Nephron (organoid): Measurements from ENCODE around the gene FAM174B.

Experiments used
- H3K27ac Mint-ChIP-seq, 3 experiments: 2 replicates each; pipeline ENCODE4 v1.8.0; 2020; ENCODE audit warnings: mixed read lengths in 3 of 3, mild to moderate bottlenecking in 2 of 3, moderate library complexity in 1 of 3
- H3K27me3 Mint-ChIP-seq: 2 replicates; pipeline ENCODE4 v1.8.0; 2021; ENCODE audit warnings: low read depth, mild to moderate bottlenecking, moderate library complexity, mixed read lengths
- H3K36me3 Mint-ChIP-seq: 2 replicates; pipeline ENCODE4 v1.8.0; 2020; ENCODE audit warnings: low read depth, mixed read lengths
- H3K4me1 Mint-ChIP-seq: 2 replicates; pipeline ENCODE4 v1.8.0; 2020; ENCODE audit warnings: mixed read lengths
- H3K4me3 Mint-ChIP-seq, 3 experiments: 2 replicates each; pipeline ENCODE4 v1.8.0; 2020; ENCODE audit warnings: mild to moderate bottlenecking in 3 of 3, mixed read lengths in 3 of 3, moderate library complexity in 2 of 3
- H3K9me3 Mint-ChIP-seq: 2 replicates; pipeline ENCODE4 v1.8.0; 2020; ENCODE audit warnings: mixed read lengths
- TF ChIP-seq, protein P1 (sequence below), 3 experiments: fragments of 200-600 bp; sonication (generic); IDR thresholded peaks; one replicate each; pipeline ENCODE4 v1.5.0; 2021; ENCODE audit warnings: antibody characterized with exemption in 3 of 3; ENCODE audit not compliant: unreplicated experiment in 3 of 3

The FAM174B gene

DNA sequence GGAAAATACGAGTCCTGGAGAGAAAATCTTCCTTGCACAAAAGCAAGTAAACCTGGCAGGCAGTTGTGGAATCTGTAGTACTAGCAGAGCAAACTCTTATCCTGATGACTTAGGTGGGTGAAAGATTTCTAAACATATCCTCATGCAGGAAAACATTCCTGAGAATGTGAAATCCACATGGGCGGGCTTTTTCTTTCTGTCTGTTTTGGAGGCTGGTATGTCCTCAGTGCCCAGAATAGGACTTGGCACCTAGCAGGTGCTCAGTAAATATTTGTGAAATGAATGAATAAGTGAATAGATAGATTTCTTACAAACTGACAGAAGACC lies 53.3 kb downstream of the FAM174B start:
- H3K27me3 Mint-ChIP-seq: no peaks in the 10 kb centered on the region
- H3K9me3 Mint-ChIP-seq: peaks cover 11% of the 10 kb centered on the region
- no peaks in the 10 kb centered on the region for H3K36me3 Mint-ChIP-seq
- peaks cover 22% of the 10 kb centered on the region for H3K4me1 Mint-ChIP-seq
- H3K4me3 Mint-ChIP-seq: no peak overlapping the region
- H3K27ac Mint-ChIP-seq: no peak overlapping the region
- TF ChIP-seq, protein P1, sequence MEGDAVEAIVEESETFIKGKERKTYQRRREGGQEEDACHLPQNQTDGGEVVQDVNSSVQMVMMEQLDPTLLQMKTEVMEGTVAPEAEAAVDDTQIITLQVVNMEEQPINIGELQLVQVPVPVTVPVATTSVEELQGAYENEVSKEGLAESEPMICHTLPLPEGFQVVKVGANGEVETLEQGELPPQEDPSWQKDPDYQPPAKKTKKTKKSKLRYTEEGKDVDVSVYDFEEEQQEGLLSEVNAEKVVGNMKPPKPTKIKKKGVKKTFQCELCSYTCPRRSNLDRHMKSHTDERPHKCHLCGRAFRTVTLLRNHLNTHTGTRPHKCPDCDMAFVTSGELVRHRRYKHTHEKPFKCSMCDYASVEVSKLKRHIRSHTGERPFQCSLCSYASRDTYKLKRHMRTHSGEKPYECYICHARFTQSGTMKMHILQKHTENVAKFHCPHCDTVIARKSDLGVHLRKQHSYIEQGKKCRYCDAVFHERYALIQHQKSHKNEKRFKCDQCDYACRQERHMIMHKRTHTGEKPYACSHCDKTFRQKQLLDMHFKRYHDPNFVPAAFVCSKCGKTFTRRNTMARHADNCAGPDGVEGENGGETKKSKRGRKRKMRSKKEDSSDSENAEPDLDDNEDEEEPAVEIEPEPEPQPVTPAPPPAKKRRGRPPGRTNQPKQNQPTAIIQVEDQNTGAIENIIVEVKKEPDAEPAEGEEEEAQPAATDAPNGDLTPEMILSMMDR (IDR thresholded peaks at IDR 0.05; ENCODE audit: unreplicated experiment in 3 of 3): no peak

DNA sequence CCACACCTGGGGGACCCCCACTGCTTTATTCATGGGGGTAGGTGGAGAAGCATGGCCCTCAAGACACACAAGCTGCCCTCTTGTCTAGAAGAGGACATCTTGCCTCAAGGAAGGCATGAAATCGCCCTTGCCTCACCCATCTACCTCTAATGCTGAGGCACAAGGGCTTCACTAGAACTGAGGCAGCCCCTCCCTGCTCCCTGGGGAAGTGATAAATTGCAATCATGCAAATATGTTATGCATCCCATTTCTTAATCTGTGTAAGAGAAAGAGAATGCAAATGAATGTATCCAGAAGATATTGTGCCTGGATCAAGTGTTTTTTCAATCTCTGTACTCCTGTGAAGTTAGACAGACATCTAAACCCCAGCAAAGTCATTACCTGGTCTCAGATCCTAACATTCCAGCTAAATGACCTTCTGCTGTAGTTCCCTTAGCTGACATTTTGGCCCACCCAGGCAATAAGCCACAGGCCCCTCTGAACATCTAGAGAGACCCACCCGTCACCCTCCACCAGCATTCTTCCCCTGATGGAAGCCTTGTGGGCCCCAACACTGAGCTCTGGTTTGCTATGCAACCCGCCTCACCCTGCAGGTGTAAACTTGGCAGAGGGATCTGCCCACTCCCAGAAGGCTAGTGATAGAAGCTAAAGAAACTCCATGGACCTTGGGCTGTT lies 53.8 kb downstream of the FAM174B start:
- TF ChIP-seq, protein P1 (IDR thresholded peaks at IDR 0.05; ENCODE audit: unreplicated experiment in 3 of 3): no peak
- peaks cover 11% of the 10 kb centered on the region for H3K9me3 Mint-ChIP-seq
- no peaks in the 10 kb centered on the region for H3K27me3 Mint-ChIP-seq
- H3K27ac Mint-ChIP-seq: no peak overlapping the region
- H3K4me3 Mint-ChIP-seq: no peak overlapping the region
- peaks cover 27% of the 10 kb centered on the region for H3K4me1 Mint-ChIP-seq
- H3K36me3 Mint-ChIP-seq: no peaks in the 10 kb centered on the region

DNA sequence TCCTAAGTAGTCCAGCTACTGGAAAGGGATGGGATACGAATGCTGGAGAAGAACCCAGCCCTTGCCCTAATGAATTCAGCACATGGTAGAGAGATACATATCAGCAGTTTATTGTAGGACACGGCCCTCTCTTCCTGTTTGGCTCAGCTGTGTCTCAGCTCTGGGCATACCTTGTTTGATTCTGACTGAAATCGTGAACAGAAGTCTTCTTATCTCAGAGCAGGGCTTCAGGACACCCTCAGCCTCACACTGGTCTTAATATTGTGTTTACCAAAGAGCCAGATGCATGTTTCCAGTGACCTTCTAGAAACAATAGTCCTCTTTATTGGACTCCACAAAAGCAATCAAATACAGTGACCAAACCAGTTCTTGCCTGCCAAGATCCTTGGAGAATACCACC lies 54.7 kb downstream of the FAM174B start:
- TF ChIP-seq, protein P1 (IDR thresholded peaks at IDR 0.05; ENCODE audit: unreplicated experiment in 3 of 3): no peak
- H3K27ac Mint-ChIP-seq: no peak overlapping the region
- peaks cover 5% of the 10 kb centered on the region for H3K9me3 Mint-ChIP-seq

DNA sequence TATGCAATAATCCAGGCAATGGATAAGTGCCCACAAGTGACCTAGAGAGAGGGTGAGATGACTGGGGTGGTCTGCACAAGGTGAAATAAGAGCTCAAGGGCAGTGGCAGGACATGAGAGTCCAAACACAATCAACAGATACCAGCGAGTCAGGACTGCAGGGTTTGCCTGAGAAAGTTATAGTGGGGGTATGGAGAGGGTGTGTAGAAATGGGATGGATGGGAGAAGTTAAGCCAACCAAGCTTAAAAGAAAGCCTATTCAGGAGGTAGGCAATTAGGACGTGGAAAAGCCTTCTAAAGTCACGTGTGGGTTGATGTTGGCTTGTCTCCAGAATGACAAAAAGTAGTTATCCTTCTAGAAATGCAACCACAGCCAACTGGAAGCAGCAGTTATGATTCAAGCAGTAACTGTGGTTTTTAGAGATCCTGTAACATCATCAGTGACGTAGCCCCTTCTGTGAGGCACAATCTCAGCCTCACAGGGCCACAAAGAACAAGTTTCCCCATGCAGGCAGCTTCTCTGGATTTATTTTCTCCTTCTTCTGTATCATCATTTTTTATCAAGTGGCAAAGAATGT lies 56.1 kb downstream of the FAM174B start:
- Mint-ChIP-seq H3K36me3 (no peaks in the 10 kb centered on the region), H3K4me3 (no peak overlapping the region), H3K4me1 (peaks cover 47% of the 10 kb centered on the region), H3K27ac (no peak overlapping the region), H3K9me3 (peaks cover 2% of the 10 kb centered on the region), H3K27me3 (peaks cover 2% of the 10 kb centered on the region)
- TF ChIP-seq, protein P1 (IDR thresholded peaks at IDR 0.05; ENCODE audit: unreplicated experiment in 3 of 3): no peak

More for the DNA sequence above, 54.7 kb downstream of the FAM174B start:
- H3K36me3 Mint-ChIP-seq: no peaks in the 10 kb centered on the region
- H3K4me1 Mint-ChIP-seq: peaks cover 36% of the 10 kb centered on the region
- H3K4me3 Mint-ChIP-seq: no peak overlapping the region
- H3K27me3 Mint-ChIP-seq: no peaks in the 10 kb centered on the region

DNA sequence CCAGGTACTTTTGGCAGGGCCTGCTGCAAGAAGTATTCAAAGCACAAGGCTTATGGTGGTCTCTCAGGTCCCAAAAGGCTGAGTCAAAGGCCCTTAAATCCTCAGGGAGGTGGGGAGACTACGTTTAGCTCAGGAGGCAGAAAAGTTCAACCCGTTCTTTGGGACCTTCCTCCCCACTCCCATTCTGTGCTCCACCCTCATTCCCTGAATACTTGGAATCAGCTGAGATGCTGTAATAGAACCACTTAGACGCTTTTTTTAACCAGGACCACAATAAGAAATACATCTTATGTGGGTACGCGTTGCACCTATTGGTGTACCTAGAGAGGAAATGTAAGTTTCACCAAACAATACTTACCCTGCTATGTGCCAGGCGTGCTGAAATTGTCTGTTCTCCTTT lies 58.0 kb downstream of the FAM174B start:
- Mint-ChIP-seq H3K27ac (no peak overlapping the region), H3K4me3 (no peak overlapping the region), H3K4me1 (peaks cover 48% of the 10 kb centered on the region)

More for the DNA sequence above, 58.0 kb downstream of the FAM174B start:
- Mint-ChIP-seq H3K27me3 (peaks cover 3% of the 10 kb centered on the region), H3K9me3 (no peaks in the 10 kb centered on the region), H3K36me3 (no peaks in the 10 kb centered on the region)
- TF ChIP-seq, protein P1 (IDR thresholded peaks at IDR 0.05; ENCODE audit: unreplicated experiment in 3 of 3): no peak
